GM23338 (cell line): ENCODE measurements around the gene PROSER2. TPM values are rescaled to one million over a fixed set of nuclear protein-coding genes. Genes with fewer than 3 reads are reported as not detected.

Experiments used
- ATAC-seq: fragments of 200-7000 bp; cut with Tn5 transposase; 3 replicates; pipeline ENCODE4 v1.9.1; 2020
- DNase-seq: peaks from one replicate; pipeline ENCODE4 v3.0.0-alpha.2; 2015; ENCODE audit warnings: low spot score
- H2AFZ ChIP-seq: fragments of 200-600 bp; sonication (generic); 2 replicates; pipeline ENCODE4 v1.8.0; 2016; ENCODE audit warnings: antibody characterized with exemption, mild to moderate bottlenecking, moderate library complexity
- H3F3A ChIP-seq: fragments of 200-600 bp; sonication (generic); replicated peaks from 2 replicates; pipeline ENCODE4 v1.8.0; 2017; ENCODE audit warnings: antibody characterized with exemption, mixed run types, low read depth
- H3K27ac ChIP-seq: fragments of 200-600 bp; sonication (generic); 2 replicates; pipeline ENCODE4 v1.6.1; 2016; ENCODE audit warnings: low read depth
- H3K27me3 ChIP-seq: fragments of 200-600 bp; sonication (generic); 2 replicates; pipeline ENCODE4 v1.8.0; 2016; ENCODE audit warnings: mild to moderate bottlenecking, mixed run types, moderate library complexity; ENCODE audit not compliant: insufficient read depth
- H3K36me3 ChIP-seq: fragments of 200-600 bp; sonication (generic); 2 replicates; pipeline ENCODE4 v1.8.0; 2016; ENCODE audit warnings: mild to moderate bottlenecking; ENCODE audit not compliant: insufficient read depth
- H3K4me1 ChIP-seq: fragments of 200-600 bp; sonication (generic); 2 replicates; pipeline ENCODE4 v1.8.0; 2016; ENCODE audit warnings: mild to moderate bottlenecking, moderate library complexity; ENCODE audit not compliant: insufficient read depth
- H3K4me2 ChIP-seq: fragments of 200-600 bp; sonication (generic); 2 replicates; pipeline ENCODE4 v1.7.1; 2017; ENCODE audit warnings: mixed run types
- H3K4me3 ChIP-seq: fragments of 200-600 bp; sonication (generic); 2 replicates; pipeline ENCODE4 v1.6.1; 2016; ENCODE audit warnings: mixed run types
- H3K79me2 ChIP-seq: fragments of 200-600 bp; sonication (generic); replicated peaks from 2 replicates; pipeline ENCODE4 v1.8.0; 2017; ENCODE audit warnings: mild to moderate bottlenecking; ENCODE audit not compliant: insufficient read depth
- H3K9me2 ChIP-seq: fragments of 200-600 bp; sonication (generic); 2 replicates; pipeline ENCODE4 v1.8.0; 2017; ENCODE audit not compliant: insufficient read depth
- H4K20me1 ChIP-seq: fragments of 200-600 bp; sonication (generic); replicated peaks from 2 replicates; pipeline ENCODE4 v1.8.0; 2017; ENCODE audit warnings: mild to moderate bottlenecking; ENCODE audit not compliant: insufficient read depth
- H3K27ac Mint-ChIP-seq: 2 replicates; pipeline ENCODE4 v1.8.0; 2020; ENCODE audit warnings: inconsistent platforms, mild to moderate bottlenecking, moderate library complexity, mixed read lengths
- H3K27me3 Mint-ChIP-seq: 3 replicates; pipeline ENCODE4 v1.8.0; 2022; ENCODE audit warnings: low read depth, mild to moderate bottlenecking, moderate library complexity, mixed read lengths, inconsistent platforms; ENCODE audit not compliant: insufficient read depth, poor library complexity
- H3K36me3 Mint-ChIP-seq: 3 replicates; pipeline ENCODE4 v1.8.0; 2021; ENCODE audit warnings: low read depth, mild to moderate bottlenecking, inconsistent platforms, moderate library complexity, mixed read lengths
- H3K4me1 Mint-ChIP-seq: 3 replicates; pipeline ENCODE4 v1.8.0; 2020; ENCODE audit warnings: mild to moderate bottlenecking, inconsistent platforms, mixed read lengths
- H3K4me3 Mint-ChIP-seq: 3 replicates; pipeline ENCODE4 v1.8.0; 2021; ENCODE audit warnings: moderate library complexity, mild to moderate bottlenecking, inconsistent platforms, mixed read lengths
- H3K9me3 Mint-ChIP-seq: 3 replicates; pipeline ENCODE4 v1.8.0; 2020; ENCODE audit warnings: moderate library complexity, mild to moderate bottlenecking, inconsistent platforms, mixed read lengths
- CREB1 ChIP-seq: fragments of 250-450 bp; sonication (Bioruptor Pico); IDR thresholded peaks from 2 replicates; pipeline ENCODE4 v1.5.0; 2020; ENCODE audit warnings: low read depth, mild to moderate bottlenecking, moderate library complexity
- CTCF ChIP-seq, 2 experiments: fragments of 200-600 bp in 1 of 2; sonication (generic) in 1 of 2; conservative IDR thresholded peaks; 2 replicates each; pipeline versions ENCODE4 v1.5.1 to v1.6.1; 2016 to 2017; ENCODE audit warnings: antibody characterized with exemption in 2 of 2, low read depth in 2 of 2, mild to moderate bottlenecking in 2 of 2, moderate library complexity in 1 of 2
- ETS1 ChIP-seq: IDR thresholded peaks from 2 replicates; pipeline ENCODE4 v1.6.1; 2016; ENCODE audit warnings: antibody characterized with exemption
- EZH2 ChIP-seq: fragments of 200-600 bp; sonication (generic); IDR thresholded peaks from one replicate; pipeline ENCODE4 v1.8.0; 2017; ENCODE audit warnings: antibody characterized with exemption, mild to moderate bottlenecking, low read depth; ENCODE audit not compliant: unreplicated experiment
- EZH2phosphoT487 ChIP-seq: fragments of 200-600 bp; sonication (generic); IDR thresholded peaks from one replicate; pipeline ENCODE4 v1.8.1; 2018; ENCODE audit warnings: antibody characterized with exemption; ENCODE audit not compliant: unreplicated experiment
- JUNB ChIP-seq: IDR thresholded peaks from one replicate; pipeline ENCODE4 v1.6.1; 2016; ENCODE audit warnings: antibody characterized with exemption; ENCODE audit not compliant: unreplicated experiment
- NANOG ChIP-seq: IDR thresholded peaks from 2 replicates; pipeline ENCODE4 v1.6.1; 2016; ENCODE audit warnings: antibody characterized with exemption, borderline replicate concordance
- POLR2AphosphoS5 ChIP-seq: IDR thresholded peaks from 2 replicates; pipeline ENCODE4 v1.6.1; 2016; ENCODE audit warnings: antibody characterized with exemption, low read depth
- STAT1 ChIP-seq: IDR thresholded peaks from one replicate; pipeline ENCODE4 v1.6.1; 2016; ENCODE audit warnings: antibody characterized with exemption; ENCODE audit not compliant: unreplicated experiment
- ZNF114 ChIP-seq: fragments of 250-450 bp; sonication (Bioruptor Pico); IDR thresholded peaks from 2 replicates; pipeline ENCODE4 v1.5.0; 2020; ENCODE audit warnings: mild to moderate bottlenecking, moderate library complexity
- ZNF331 ChIP-seq: fragments of 250-450 bp; sonication (Bioruptor Pico); IDR thresholded peaks from 2 replicates; pipeline ENCODE4 v1.5.0; 2020; ENCODE audit warnings: low read depth, mild to moderate bottlenecking, moderate library complexity
- polyA plus RNA-seq: library from polyadenylated mRNA; unstranded; fragments of >200 nt; fragmentation: Nextera tagmentation; extraction: Ambion mirVana; gene quantifications from 2 replicates; pipeline ENCODE4 v1.2.1, GENCODE V29; 2016
- total RNA-seq: library from RNA; depleted of rRNA; stranded (reverse); fragments of >200 nt; shearing (Covaris generic); gene quantifications from 2 replicates; pipeline ENCODE4 v1.2.3, GENCODE V29; 2014
- TF ChIP-seq, protein P1 (sequence below): IDR thresholded peaks from one replicate; pipeline ENCODE4 v1.6.1; 2018; ENCODE audit warnings: antibody characterized with exemption; ENCODE audit not compliant: unreplicated experiment
- TF ChIP-seq, protein P2 (sequence below): fragments of 250-450 bp; sonication (Bioruptor Pico); IDR thresholded peaks from 2 replicates; pipeline ENCODE4 v1.5.0; 2020; ENCODE audit warnings: mild to moderate bottlenecking, moderate library complexity

PROSER2 gene
- total and polyA plus RNA-seq, 2 experiments from 2014 or later: 4.2 to 10.8 TPM

DNA sequence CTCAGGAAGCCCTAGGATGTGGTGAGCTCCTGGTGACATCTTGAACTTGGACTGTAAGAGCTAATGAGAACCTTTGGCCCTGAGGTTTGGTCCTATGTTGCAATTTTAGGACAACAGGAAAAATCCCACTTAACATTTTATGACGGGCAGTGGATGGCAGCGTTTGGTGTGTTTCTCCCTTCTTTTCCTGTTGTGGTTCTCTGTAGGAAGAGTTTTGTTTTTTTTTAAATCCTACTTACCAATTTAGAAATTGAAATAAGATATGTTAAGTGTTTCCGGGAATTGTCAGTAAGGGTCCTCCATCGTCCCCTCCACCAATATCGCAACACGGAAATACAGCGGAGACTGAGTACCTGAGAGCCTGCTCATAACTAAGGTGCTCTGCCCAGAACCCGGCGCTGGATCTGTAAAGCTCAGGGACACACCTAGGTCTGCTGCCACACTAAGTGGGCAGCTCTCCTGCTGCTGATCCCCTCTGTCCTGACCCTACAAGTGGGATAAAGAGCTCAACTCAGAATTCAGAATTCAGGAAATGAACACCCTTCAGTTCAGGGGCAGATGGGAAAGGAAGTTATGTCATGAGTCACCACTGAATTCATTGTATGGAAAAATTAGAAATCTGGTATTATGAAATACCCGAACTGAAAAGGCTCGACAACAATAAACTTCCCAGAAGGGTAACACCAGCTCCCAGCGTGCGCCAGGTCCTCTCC, 9.1 kb upstream of the PROSER2 start:
- peak overlapping the region; percentile 76; the same call in 1 of the 2 replicates for H2AFZ ChIP-seq

More for the DNA sequence above, 9.1 kb upstream of the PROSER2 start:
- H4K20me1 ChIP-seq: no peaks in the 10 kb centered on the region
- H3K36me3 ChIP-seq: no peaks in the 10 kb centered on the region
- no peak overlapping the region for H3K4me3 ChIP-seq
- no peaks in the 10 kb centered on the region for H3K9me2 ChIP-seq
- no peak for TF ChIP-seq ETS1
- TF ChIP-seq CTCF (conservative IDR thresholded peaks at IDR 0.05; ENCODE audit: low read depth in 2 of 2): no peak
- no peak for TF ChIP-seq ZNF331
- TF ChIP-seq JUNB: no peak
- TF ChIP-seq CREB1 (CRISPR knock-in tag): no peak
- TF ChIP-seq STAT1: no peak
- no peak for TF ChIP-seq NANOG
- TF ChIP-seq ZNF114 (CRISPR knock-in tag): no peak
- TF ChIP-seq, protein P1, sequence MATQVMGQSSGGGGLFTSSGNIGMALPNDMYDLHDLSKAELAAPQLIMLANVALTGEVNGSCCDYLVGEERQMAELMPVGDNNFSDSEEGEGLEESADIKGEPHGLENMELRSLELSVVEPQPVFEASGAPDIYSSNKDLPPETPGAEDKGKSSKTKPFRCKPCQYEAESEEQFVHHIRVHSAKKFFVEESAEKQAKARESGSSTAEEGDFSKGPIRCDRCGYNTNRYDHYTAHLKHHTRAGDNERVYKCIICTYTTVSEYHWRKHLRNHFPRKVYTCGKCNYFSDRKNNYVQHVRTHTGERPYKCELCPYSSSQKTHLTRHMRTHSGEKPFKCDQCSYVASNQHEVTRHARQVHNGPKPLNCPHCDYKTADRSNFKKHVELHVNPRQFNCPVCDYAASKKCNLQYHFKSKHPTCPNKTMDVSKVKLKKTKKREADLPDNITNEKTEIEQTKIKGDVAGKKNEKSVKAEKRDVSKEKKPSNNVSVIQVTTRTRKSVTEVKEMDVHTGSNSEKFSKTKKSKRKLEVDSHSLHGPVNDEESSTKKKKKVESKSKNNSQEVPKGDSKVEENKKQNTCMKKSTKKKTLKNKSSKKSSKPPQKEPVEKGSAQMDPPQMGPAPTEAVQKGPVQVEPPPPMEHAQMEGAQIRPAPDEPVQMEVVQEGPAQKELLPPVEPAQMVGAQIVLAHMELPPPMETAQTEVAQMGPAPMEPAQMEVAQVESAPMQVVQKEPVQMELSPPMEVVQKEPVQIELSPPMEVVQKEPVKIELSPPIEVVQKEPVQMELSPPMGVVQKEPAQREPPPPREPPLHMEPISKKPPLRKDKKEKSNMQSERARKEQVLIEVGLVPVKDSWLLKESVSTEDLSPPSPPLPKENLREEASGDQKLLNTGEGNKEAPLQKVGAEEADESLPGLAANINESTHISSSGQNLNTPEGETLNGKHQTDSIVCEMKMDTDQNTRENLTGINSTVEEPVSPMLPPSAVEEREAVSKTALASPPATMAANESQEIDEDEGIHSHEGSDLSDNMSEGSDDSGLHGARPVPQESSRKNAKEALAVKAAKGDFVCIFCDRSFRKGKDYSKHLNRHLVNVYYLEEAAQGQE: no peak
- no peak for TF ChIP-seq EZH2phosphoT487
- TF ChIP-seq EZH2: no peak
- TF ChIP-seq POLR2AphosphoS5: no peak
- TF ChIP-seq, protein P2, sequence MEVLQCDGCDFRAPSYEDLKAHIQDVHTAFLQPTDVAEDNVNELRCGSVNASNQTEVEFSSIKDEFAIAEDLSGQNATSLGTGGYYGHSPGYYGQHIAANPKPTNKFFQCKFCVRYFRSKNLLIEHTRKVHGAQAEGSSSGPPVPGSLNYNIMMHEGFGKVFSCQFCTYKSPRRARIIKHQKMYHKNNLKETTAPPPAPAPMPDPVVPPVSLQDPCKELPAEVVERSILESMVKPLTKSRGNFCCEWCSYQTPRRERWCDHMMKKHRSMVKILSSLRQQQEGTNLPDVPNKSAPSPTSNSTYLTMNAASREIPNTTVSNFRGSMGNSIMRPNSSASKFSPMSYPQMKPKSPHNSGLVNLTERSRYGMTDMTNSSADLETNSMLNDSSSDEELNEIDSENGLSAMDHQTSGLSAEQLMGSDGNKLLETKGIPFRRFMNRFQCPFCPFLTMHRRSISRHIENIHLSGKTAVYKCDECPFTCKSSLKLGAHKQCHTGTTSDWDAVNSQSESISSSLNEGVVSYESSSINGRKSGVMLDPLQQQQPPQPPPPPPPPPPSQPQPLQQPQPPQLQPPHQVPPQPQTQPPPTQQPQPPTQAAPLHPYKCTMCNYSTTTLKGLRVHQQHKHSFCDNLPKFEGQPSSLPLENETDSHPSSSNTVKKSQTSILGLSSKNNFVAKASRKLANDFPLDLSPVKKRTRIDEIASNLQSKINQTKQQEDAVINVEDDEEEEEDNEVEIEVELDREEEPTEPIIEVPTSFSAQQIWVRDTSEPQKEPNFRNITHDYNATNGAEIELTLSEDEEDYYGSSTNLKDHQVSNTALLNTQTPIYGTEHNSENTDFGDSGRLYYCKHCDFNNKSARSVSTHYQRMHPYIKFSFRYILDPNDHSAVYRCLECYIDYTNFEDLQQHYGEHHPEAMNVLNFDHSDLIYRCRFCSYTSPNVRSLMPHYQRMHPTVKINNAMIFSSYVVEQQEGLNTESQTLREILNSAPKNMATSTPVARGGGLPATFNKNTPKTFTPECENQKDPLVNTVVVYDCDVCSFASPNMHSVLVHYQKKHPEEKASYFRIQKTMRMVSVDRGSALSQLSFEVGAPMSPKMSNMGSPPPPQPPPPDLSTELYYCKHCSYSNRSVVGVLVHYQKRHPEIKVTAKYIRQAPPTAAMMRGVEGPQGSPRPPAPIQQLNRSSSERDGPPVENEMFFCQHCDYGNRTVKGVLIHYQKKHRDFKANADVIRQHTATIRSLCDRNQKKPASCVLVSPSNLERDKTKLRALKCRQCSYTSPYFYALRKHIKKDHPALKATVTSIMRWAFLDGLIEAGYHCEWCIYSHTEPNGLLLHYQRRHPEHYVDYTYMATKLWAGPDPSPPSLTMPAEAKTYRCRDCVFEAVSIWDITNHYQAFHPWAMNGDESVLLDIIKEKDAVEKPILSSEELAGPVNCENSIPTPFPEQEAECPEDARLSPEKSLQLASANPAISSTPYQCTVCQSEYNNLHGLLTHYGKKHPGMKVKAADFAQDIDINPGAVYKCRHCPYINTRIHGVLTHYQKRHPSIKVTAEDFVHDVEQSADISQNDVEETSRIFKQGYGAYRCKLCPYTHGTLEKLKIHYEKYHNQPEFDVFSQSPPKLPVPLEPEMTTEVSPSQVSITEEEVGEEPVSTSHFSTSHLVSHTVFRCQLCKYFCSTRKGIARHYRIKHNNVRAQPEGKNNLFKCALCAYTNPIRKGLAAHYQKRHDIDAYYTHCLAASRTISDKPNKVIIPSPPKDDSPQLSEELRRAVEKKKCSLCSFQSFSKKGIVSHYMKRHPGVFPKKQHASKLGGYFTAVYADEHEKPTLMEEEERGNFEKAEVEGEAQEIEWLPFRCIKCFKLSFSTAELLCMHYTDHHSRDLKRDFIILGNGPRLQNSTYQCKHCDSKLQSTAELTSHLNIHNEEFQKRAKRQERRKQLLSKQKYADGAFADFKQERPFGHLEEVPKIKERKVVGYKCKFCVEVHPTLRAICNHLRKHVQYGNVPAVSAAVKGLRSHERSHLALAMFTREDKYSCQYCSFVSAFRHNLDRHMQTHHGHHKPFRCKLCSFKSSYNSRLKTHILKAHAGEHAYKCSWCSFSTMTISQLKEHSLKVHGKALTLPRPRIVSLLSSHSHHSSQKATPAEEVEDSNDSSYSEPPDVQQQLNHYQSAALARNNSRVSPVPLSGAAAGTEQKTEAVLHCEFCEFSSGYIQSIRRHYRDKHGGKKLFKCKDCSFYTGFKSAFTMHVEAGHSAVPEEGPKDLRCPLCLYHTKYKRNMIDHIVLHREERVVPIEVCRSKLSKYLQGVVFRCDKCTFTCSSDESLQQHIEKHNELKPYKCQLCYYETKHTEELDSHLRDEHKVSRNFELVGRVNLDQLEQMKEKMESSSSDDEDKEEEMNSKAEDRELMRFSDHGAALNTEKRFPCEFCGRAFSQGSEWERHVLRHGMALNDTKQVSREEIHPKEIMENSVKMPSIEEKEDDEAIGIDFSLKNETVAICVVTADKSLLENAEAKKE (CRISPR knock-in tag): no peak
- peak; percentile 43 for ATAC-seq
- Mint-ChIP-seq H3K4me1 (peaks cover 6% of the 10 kb centered on the region), H3K27me3 (no peaks in the 10 kb centered on the region), H3K36me3 (no peaks in the 10 kb centered on the region), H3K9me3 (no peaks in the 10 kb centered on the region), H3K27ac (no peak overlapping the region), H3K4me3 (no peak overlapping the region)
- DNase-seq: no peak
- no peaks in the 10 kb centered on the region for H3F3A ChIP-seq
- no peaks in the 10 kb centered on the region for H3K79me2 ChIP-seq
- H3K4me2 ChIP-seq: no peak overlapping the region
- no peaks in the 10 kb centered on the region for H3K27me3 ChIP-seq
- H3K27ac ChIP-seq: no peak overlapping the region
- peaks cover 3% of the 10 kb centered on the region; the same call in 1 of the 2 replicates for H3K4me1 ChIP-seq
